GM19328 (cell line): Measurements from ENCODE around the gene AGO4.
"Not testable (repeated sequence)": the region's sequence is repeated elsewhere in the genome, so short reads cannot be mapped to it uniquely, and the experiment has no call there.

ENCODE experiments used
- ATAC-seq: cut with Tn5 transposase; IDR thresholded peaks from one replicate; pipeline ENCODE4 v1.9.1; 2021; ENCODE audit warnings: mild to moderate bottlenecking, moderate library complexity; ENCODE audit not compliant: unreplicated experiment

The AGO4 gene

DNA sequence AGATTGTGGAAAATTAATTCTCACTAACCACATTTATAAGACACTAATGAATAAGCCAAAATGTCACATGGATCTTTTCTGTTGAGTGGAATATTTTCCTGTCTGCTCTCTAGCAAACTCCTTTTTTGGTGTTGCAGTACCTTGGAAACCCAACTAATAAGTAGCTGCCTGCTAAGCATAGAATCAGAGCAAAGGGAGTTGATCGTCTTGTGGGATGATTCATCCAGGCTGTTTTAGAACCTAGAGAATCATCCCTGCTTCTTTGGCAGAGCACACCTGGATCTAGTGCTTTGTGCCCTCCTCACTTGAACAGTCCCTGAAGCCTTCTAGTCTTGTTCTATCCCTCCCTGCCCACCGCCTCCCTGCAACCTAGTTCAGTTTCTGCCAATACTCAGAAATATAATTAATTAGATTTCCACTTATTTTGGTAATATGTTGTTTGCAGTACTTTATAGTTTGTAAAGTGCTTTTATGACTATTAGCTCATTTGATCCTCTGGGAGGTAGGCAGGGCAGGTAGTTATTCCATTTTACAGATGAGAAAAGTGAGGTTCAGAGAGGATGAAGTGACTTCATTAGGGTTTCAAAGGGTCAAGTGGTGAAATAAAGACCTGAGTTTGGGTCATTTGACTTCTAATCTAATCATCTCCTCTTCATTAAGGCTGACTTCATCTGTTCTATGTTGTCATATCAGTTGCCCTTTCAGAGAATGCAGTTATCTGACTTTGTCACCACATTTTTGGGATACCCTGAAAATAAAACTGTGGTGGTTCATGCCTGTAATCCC, 2.5 kb downstream of the AGO4 start:
- no peak for ATAC-seq

DNA sequence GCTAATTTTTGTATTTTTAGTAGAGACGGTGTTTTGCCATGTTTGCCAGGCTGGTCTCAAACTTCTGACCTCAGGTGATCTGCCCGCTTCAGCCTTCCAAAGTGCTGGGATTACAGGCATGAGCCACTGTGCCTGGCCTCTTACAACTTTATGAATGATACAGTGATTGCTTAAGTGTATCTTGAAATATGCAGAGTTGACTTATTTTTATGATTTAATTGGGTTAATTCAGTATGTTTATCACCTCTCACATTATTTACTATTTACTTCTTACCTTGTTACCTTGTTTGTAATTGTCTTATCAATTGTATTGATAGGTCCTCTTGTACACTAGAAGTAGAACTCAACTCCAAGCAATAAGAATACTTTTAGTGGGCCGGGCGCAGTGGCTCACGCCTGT, 4.9 kb downstream of the AGO4 start:
- not testable (repeated sequence) for ATAC-seq

DNA sequence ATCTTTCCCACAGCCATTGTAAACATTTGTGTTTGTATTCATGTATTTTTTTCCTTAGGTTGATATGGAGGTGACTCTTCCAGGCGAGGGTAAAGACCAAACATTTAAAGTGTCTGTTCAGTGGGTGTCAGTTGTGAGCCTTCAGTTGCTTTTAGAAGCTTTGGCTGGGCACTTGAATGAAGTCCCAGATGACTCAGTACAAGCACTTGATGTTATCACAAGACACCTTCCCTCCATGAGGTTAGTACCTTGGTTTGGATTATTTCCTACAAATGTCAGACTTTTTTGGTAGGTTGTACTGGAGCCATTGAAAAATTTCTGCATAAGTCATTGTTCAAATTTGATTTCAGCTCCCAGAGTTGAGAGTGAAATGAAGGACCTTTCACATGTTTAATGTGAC, 17.4 kb downstream of the AGO4 start:
- no peak for ATAC-seq

DNA sequence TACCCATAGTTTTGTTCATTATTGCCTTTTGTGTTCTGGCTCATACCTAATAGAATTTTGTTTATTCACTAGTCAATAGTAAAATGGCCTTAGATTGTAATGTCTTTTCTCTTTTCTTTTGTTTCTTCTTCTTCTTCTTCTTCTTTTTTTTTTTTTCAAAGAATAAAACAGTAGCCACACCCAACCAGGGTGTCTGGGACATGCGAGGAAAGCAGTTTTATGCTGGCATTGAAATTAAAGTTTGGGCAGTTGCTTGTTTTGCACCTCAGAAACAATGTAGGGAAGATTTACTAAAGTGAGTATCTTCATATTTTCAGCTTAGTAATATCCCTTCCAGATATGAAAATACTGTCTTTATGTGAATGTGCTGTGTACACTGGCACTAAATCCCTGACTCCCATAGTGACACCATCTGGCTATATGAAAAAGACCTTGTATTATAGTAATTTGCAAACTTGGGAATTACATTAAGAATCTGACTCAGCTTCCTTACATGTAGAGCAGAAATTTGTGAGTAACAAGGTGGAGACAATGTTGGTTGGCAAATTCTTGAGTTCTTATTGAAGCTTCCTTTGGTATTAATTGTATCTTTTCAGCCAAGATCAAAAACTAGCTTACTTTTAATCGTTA, 24.6 kb downstream of the AGO4 start:
- no peak for ATAC-seq

DNA sequence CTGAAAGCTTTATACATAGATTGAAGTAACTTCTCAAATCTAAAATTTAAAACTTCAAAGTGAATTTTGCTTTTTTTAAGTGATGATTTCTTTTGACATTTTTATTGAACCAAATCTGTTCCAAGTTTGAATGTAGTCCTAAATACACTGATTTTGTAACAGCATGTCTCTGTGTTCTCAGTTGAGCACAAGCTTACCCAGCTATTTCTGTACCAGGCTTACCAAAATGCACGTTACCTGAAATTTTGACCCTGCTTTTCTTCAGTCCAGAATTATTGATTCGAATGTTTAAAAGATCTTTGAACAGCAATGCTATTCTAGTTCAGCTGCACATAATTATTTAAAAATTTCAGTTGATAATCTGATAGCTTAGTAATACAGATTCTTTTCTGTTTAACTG, 25.6 kb downstream of the AGO4 start:
- ATAC-seq: no peak

DNA sequence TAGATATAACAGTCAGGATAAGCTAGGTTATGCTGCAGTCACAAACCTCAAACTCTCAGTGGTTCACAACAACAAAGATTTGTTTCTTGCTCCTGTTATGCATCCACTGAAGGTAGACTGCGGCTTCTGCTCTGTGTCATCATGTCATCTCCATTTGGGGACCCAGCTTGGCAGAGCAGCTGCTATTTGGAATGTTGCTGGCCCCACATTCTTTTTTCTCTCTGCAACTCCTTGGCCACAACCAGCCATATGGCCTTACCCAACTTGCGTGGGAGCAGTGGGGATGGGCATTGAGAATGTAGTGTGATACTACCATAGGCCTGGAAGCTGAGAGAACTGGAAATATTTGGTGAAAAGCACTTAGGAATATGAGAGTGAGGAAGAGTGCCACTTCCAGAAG, 26.4 kb downstream of the AGO4 start:
- no peak for ATAC-seq

DNA sequence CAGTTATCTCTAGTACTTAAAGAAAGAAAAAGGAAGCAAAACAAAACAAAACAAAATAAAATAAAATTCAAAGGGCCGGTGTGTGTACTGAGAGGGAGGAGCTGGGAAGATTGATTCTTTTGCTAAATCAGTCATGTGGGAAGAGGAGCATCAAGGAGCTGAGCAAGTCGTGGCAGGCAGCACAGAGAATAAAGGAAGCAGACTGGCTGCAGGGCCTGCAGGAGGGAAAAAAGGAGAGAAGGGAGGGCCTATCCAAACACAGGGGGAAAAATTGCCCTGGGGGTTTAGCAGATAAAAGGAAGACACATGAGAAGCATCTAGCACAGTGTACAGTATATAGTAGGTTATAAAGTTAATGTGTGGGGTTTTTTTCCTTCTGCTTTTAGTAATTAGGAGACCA, 27.6 kb downstream of the AGO4 start:
- ATAC-seq: no peak

DNA sequence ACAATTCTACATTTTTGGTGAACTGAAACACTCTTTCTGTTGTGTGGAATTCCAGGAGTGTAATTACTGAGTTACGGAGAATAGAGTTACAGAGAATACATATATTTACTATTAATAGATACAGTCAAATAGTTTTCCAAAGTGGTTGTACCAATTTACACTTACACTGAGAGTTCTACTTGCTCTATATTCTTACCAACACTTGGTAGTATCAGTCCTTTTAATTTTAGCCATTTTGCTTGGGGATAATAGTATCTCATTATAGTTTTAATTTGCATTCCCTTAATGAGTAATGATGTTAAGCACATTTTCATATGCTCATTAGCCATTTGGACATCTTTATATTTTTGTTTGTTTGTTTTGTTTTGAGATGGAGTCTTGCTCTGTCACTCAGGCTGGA, 28.9 kb downstream of the AGO4 start:
- no peak for ATAC-seq

DNA sequence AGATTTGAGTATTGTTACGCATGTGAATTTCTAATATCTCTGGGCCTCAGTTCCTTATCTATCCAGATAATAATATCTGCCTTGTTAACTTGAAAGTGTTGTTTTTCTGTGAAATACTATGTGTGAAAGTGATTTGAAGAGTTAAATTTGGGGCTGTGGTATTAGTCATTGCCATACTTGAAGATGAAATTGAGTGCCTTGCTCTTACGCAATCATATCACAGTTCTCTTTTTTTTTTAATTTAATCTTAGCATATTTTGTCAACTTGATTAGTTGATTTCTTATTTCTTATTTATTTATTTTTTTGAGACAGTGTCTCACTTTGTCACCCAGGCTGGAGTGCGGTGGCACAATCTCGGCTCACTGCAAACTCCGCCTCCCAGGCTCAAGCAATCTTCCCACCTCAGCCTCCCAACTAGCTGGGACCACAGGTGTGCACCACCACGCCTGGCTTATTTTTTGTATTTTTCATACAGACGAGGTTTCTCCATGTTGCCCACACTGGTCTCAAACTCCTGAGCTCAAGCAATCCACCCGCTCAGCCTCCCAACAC, 31.0 kb downstream of the AGO4 start:
- ATAC-seq: no peak

DNA sequence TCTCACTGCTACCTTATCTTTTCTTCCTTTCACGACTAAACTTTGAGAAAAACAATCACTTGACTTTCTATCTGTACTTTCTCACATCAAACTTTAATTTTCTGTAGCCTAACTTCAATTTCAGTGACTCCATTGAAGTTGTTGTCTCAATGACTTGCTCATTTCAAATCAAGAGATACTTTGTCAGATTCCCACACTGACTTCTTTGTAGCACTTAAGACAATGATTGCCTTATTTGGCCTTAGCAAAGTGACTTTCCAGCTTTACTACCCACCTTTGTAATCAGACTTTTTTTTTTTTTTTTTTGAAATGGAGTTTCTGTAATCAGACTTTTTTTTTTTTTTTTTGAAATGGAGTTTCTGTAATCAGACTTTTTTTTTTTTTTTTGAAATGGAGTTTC, 37.0 kb downstream of the AGO4 start:
- no peak for ATAC-seq

DNA sequence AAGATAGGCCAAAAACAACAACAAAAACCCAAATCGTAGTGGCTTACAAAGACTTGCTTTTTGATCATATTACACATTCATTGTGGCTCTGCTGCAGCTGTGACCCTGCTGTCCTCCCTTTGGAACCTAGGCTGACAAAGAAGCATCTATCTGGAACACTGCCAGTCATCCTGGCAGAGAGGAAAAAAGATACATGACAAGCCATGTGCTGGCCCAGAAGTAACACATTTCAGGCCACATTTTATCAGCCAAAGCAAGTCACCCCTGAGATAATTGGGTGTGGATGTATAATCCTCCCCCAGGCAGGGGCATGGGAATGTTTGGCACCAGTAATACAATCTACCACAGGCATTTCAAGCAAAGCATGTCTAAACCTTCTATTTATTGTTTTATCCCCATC, 38.0 kb downstream of the AGO4 start:
- no peak for ATAC-seq

DNA sequence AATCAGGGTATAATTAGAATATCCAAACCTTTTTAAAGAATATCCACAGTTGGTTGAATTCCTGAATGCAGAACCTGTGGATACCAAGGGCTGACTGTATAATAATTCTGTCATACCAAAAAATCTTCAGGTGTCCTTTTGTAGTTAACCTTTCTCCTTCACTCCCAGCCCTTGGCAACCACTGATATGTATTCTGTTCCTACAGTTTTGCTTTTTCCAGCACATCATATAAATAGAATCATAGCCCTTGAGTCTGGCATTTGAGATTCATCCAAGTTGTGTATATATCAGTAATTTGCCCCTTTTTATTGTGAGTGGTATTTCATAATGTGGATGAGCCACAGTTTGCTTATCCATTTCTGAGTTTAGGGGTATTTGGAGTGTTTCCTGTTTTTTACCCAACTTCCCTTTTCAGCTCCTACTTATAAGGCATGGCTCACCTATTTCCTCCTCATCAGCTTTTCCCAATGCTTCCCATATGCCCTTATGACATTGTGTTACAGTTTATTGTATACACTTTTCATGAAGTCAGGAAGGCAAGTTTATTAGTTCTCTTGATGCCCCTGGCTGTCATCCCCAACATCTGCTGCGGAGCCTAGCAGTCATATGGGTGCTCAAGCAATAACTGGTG, 40.2 kb downstream of the AGO4 start:
- ATAC-seq: no peak

DNA sequence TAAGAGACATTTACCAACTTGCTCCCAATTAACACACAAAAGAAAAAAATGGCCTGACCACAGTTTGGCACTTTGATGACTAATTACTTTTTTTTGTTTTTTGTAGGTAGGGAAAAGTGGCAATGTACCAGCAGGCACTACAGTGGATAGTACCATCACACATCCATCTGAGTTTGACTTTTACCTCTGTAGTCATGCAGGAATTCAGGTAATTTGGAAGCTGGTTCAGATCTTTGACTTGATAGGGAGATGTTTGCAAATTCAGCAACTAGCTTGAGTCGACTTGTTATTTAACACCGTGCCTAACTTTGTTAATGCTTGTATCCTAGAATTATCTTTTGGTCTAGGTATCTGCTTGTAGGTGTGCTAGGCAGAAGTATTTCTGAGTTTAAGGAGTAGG, 42.2 kb downstream of the AGO4 start:
- ATAC-seq: no peak

DNA sequence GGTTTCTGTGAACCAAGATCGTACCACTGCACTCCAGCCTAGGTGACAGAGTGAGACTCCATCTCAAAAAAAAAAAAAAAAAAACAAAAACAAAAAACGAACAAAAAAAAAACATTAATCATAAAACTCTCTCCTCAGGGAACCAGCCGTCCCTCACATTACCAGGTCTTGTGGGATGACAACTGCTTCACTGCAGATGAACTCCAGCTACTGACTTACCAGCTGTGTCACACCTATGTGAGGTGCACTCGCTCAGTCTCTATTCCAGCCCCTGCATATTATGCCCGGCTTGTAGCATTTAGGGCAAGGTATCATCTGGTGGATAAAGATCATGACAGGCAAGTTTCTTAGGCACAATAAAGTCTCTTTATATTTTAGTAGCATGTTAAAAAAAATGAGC, 42.9 kb downstream of the AGO4 start:
- no peak for ATAC-seq

DNA sequence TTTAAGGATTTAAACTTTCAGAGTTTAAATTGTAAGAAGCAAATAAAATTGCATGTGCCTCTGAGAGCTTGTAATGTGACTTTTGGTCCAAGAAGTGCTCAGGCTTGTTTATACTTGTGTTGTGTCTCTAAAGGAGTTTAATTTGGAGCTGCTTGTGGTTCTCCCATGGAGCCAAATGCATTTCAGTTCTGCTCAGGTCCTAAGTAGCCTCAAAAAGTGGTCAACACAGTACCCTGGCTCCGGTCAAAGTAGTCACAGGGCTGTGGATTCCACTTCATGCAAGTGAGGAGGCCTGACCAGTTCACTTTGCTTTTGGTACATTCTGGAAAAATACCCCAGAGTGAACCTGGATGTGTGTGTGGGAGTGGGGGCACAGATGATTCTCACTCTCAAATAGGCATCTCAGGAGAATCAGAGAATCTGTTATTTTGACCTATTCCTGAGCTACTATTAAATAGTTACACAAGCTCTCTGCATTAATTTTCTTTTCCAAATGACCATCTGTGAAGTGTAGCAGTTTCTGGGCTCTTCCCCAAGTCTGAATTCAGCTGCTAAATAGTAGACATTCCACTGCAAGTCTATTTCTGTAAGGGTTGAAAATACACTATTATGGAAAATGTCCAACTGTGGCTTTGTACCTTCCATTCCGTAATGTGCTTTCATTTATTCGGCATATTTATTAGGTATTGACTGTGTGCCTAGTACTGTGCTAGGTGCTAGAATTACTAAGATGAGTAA, 43.5 kb downstream of the AGO4 start:
- ATAC-seq: no peak

DNA sequence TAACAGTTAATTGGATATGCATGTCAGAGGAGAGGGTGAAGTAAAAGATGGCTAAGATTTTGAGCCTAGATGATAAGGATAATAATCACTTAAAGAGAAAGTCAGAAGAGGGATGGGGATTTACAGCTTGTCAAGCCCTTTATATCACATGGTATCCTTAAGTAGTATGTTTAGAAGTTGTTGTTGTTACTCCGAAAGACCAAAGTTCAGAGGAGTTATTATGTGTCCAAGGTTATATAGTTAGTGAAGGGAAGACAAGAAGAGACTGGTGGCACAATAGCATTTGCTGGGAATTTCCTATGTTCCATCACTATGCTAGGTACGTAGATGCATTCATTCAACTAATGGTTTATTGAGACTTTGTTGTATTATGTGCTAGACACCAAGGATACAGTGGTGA, 44.4 kb downstream of the AGO4 start:
- ATAC-seq: no peak

DNA sequence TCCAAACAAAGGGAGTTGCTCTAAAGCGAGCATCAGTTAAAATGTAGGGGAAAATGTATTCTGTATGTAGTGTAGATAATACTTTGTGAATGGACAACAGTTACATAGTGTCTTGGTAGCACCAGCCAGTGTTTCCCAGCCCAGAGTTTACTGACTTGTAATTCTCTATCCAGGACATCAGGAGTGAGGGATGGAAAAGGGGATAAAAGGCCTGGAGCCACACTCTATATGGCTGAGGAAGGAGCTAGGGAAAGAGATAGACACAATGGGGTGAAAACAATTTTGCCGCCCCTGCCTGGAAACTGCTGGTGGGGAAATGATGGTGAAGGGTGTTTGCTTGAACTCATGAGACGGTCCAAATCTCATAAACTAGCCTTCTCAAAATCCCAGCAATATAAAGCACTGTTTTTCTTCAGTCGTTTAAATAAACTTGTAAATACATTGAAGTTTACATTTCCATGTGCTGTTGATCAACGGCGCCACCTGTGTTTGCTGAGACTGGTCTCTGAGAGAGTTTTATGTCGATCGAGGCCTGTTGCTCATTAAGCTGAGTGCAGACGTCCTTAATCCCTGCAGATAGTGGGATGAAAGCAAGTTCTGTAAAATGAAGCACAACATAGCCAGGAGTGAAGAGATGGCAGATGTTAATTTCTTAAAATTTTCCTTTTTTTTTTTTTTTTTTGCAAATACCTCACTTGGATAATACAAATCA, 47.3 kb downstream of the AGO4 start:
- no peak for ATAC-seq

DNA sequence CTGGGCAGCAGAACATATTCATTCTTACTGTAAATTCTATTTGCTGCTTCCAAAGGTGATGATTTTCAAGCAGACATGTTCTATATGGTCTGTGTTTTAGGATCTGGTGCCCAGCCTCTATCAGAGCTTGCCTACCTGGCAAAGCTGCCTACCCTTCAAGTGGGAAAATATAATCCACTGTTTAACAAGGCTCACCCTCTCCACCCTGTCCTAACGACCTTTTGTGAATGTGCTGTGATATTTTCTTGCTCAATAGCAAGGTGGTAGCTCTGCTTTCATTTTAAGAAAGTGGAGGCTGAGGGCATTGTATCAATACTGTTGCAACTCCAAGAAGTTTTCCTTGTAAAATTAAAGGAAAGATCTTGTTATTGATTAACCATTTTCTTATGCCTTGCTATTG, 49.1 kb downstream of the AGO4 start:
- no peak for ATAC-seq

DNA sequence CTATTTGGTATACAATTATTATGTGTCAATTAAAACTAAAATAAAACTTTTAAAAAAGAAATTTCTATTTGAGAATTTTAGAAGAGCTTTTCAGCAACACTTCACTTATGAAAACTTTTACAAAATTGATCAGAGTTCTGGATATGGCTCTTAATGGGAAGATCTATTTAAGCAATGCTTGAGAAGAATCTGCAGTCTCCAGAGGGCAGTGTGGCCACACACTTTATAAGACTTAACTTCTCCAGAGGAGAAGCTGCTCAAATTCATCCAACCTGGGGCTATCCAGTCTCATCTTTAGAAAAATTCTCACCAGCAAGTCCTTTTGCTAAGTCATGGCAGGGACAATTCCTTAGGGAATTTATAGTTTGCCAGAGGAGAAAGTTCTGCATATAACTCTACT, 50.0 kb downstream of the AGO4 start:
- ATAC-seq: no peak

DNA sequence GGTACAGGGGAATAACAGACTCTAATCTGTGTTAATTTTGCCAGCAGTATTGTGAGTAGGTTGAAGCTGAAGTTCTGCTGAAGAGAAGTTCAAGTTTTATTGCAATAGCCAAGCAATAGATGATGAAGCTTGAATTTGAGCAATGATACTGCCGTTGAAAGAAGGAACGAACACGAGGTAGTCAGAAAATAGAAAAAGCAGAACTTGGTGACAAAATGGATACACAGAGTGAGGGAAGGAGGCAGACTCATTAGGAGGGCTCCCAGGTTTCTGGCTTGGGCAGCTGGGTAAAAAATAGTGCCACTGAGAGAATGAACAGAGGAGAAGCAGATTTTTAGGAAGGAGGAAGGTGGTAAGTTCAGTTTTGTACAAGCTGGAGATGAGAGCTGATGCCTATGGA, 52.9 kb downstream of the AGO4 start:
- no peak for ATAC-seq

DNA sequence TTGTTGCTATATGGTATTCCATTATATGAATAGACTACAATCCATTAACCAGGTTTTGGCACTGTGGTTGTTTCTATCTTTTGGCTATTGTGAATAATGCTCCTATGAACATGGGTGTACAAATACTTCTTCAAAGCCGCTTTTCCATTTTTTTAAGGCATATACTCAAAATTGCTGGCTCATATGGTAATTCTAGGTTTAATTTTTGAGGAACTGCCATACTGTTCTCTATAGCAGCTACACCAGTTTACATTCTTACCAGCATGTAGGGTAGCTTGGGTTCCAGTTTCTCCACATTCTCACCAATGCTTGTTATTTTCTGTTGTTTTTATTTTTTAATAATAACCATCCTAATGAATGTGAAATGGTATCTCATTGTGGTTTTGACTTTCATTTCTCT, 55.3 kb downstream of the AGO4 start:
- no peak for ATAC-seq
